NCI-H510A treated with DMSO at 0.1 percent for 48 hours (cell line): ENCODE measurements around the gene TCEAL2.
A peak's percentile ranks its signal among the peaks of the same experiment; 100 is the strongest.
"Not testable (repeated sequence)": the region's sequence is repeated elsewhere in the genome, so short reads cannot be mapped to it uniquely, and the experiment has no call there.

Experiments
- DNase-seq: peaks from one replicate; lab custom pipeline; 2025; lab: John Stamatoyannopoulos, UW

Gene TCEAL2

DNA sequence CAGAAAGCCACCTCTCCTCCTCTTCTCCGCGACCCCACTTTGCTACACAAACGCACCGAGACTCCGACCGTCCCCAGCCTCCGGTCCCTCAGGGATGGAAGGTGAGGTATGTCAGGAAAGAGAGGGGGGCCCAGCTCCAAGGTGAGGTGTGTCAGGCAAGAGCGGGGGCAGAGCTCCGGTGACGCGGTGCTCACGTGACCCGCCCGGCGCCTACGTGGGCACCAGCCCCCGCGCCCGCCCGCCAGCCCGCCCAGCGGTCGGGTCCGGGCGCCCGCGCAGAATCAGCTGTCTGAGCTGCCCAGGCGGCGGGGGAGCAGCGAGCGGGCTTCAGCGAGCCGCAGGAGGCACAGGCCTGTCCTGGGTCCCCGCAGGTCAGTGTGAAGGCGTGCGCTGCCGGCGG lies at the start of gene TCEAL2:
Gene TCEAL2 (plus strand): TSS at position 244 of the 400 bp plus-strand sequence. CDS start 1,152 bp downstream, outside the sequence.
- not testable (repeated sequence) for DNase-seq

DNA sequence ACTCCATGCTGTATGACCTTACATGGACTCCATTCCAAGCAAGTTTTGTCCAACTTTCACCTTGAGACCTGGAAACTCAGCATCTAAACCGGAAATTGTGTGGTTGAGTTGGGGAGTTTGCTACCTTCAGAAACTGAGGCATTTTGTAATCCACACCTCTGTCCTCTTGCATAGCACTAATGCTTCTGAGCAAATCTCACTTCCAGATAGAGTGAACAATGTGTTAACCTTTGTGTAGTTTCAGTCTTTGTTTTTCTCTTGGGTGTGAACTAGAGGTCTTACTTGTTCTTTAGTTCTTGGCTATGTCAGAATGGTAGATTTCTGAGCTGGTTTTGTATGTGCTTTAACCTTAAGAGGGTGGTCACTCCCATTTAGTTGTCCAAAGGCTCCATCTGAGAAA lies 48.1 kb upstream of the TCEAL2 start:
- DNase-seq = no peak

DNA sequence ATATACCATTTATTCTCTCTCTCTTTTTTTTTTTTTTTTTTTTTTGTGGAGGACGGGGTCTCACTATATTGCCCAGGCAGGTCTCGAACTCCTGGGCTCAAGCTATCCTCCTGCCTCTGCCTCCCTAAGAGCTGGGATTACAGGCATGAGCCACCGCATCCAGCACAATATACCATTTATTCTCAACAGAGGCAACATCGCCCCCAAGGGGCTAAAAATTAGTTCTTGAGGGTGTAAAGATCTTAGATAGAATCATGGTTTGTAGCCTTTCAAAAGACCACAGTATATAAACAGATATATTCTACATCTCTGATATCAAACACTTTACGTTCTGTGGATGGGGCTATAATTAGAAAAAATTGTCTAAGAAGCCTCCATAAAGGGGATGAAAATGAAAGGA lies 39.8 kb upstream of the TCEAL2 start:
- DNase-seq = no peak

DNA sequence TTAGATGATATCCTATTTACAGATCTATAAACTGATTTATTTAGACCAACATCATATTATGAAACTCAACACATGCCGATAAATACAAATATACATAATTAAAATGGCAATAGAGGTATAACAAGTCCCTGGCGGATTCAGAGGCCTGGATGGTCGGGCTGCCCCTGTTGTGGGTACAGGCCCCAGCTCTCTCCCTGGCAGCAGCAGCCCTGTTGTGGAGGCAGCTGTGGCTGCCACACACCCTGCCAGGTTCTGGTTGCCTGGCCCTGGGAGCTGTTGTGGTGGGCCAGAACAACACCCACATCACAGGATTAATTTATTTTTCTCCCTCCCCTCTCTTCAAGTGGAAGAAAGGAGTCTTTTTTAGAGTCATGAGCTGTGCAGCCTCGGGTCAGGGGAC lies 12.1 kb upstream of the TCEAL2 start:
- no peak for DNase-seq

DNA sequence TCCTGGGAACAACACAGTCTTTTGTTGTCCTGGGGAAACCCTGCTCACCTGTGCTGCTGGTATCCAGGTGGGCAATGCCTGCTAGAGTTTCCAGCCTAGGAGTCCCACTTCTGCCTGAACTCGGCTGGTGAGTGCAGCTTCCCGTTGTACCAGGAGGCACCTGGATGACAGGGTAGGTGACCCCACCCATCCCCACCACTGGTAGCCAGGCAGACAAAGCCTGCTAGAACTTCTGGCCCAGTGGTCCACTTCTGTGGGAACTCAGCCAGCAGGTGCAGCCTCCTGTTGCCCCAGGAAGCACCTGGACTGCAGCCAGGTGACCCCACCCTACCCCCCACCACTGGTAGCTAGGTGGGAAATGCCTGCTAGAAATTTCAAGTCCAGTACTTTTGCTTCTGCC lies 9.7 kb upstream of the TCEAL2 start:
- no peak for DNase-seq

DNA sequence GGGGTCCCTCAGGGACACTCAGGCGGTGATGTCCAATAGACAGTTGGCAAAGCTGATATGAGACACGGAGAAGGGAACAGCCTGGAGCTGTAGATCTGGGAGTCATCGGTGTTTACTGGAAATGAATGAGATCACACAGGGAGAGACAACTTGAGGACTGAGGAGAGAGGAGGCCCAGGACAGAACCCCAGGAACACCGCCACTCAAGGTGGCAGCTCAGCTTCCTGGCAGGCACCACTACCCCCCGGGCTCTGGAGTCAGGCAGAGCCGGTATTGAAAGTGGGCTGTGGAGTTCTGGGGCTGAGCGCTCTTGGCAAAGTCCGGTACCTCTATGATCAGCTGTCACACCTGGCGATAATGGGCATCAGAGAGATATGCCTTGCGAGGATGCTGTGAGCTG lies 465 bp upstream of the TCEAL2 start:
- DNase-seq = peak; percentile 1

DNA sequence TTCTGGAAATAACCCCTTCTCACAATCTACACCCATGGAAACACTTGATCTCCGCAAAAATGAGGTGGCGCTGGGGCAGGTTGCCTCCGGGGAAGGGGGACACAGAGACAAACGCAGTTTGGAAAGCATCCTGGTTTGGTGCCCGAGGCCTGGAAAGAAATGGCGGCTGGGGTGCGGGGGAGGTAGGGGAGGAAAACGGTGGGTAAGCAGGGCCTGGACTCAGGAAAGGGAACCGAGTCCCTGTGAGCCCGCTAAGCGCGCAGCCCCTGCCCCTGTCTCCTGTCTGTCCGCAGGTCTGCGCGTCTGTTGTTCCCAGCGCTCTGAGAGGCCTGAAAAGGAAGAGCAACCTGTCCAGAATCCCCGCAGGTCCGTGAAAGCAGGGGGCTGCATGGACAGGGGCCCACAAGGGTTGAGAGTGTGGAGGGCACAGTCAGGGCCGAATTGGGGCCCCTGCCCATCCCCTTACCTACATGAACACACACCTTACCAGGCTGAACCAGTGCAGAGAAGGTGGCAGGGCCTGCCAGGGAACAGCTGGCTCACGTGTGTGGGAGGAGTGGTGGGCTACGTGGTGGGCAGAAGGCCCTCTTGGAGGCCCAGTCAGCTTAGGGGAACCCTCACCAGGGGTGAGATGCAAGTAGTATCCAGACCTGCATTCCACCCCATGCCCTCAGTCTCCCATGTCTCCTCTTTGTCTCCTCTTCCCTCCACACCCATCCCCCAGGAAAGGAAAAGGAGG lies 770 bp downstream of the TCEAL2 start:
- DNase-seq = not testable (repeated sequence)

DNA sequence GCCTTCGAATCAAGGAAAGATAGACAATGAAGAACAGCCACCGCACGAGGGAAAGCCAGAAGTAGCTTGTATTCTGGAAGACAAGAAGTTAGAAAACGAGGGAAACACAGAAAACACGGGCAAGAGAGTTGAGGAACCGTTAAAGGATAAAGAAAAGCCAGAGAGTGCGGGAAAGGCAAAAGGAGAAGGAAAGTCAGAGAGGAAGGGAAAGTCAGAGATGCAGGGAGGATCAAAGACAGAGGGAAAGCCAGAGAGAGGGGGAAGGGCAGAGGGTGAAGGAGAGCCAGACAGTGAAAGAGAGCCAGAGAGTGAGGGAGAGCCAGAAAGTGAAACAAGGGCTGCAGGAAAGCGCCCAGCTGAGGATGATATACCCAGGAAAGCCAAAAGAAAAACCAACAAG lies 1.4 kb downstream of the TCEAL2 start:
- DNase-seq = no peak

DNA sequence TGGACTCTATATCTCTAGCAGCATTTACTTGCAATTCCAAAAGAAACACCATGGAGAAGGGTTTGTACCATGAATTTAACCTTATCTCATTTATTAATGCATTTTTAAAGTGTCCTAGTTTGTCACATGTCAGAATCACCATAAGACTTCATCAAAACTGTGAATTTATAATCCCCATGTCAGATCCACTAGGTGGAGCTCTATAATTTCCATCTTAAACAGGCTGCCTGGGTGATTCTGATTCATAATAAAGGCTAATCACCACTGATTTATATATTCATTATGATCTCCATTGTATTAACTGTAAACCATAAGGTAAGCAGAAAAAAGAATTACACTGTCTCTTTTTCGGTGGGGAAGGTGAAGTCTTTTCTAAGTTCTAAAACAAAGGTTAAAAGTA lies 4.0 kb downstream of the TCEAL2 start:
- DNase-seq = peak; percentile 10

DNA sequence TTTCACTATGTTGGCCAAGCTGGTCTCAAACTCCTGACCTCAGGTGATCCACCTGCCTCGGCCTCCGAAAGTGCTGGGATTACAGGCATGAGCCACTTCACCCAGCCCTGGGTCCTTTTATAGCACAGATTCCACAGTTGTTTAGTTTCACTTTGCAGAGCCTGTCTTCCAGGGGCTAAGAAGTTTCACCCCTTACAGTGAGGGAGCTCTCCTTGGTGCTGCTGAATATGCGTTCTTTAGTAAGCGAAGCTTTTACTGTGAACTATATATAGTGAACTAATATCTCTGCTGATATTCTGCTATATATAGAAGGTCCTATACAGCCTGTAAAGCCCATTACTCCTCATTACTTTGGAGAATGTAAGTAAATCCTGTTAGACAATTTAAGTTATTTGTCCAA lies 12.6 kb downstream of the TCEAL2 start:
- DNase-seq = no peak

DNA sequence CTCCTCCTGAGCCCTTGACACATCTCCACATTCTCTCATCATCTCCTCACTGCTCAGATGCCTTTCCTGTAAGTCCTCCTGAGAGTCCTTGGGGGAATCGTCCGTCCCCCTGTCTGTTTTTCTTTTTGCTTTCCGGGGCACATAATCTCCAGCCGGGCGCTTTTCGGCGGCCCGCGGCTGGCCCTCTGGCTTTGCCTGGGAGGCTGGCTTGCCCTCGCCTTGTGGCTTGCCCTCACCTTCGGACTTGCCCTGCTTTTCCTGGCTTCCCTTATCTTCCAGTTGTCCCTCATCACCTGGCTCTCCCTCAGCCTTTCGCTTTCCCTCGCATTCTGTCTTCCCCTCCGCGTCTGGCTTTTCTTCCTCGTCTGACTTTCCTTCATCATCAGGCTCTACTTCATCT lies 15.4 kb downstream of the TCEAL2 start:
- DNase-seq = not testable (repeated sequence)

DNA sequence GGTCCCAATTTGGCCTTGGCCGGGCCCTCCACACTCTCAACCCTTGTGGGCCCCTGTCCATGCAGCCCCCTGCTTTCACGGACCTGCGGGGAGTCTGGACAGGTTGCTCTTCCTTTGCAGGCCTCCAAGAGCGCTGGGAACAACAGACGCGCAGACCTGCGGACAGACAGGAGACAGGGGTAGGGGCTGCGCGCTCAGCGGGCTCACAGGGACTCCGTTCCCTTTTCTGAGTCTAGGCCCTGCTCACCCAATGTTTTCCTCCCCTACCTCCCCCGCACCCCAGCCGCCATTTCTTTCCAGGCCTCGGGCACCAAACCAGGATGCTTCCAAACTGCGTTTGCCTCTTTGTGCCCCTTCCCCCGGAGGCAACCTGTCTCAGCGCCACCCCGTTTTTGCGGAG lies 16.2 kb downstream of the TCEAL2 start:
- DNase-seq = not testable (repeated sequence)

DNA sequence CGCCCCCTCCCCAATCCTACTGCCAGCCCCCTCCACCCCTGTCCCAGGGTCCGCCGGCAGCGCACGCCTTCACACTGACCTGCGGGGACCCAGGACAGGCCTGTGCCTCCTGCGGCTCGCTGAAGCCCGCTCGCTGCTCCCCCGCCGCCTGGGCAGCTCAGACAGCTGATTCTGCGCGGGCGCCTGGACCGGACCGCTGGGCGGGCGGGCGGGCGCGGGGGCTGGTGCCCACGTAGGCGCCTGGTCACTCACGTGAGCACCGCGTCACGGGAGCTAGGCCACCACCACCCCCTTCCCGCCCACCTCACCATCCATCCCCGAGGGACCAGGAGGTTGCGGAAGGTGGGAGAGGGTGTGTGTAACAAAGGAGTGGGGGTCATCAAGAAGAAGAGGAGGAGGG lies 16.8 kb downstream of the TCEAL2 start, which contains the start of gene TCEAL6:
Gene TCEAL6 (minus strand): TSS at position 208 of the 400 bp plus-strand sequence.
- not testable (repeated sequence) for DNase-seq

DNA sequence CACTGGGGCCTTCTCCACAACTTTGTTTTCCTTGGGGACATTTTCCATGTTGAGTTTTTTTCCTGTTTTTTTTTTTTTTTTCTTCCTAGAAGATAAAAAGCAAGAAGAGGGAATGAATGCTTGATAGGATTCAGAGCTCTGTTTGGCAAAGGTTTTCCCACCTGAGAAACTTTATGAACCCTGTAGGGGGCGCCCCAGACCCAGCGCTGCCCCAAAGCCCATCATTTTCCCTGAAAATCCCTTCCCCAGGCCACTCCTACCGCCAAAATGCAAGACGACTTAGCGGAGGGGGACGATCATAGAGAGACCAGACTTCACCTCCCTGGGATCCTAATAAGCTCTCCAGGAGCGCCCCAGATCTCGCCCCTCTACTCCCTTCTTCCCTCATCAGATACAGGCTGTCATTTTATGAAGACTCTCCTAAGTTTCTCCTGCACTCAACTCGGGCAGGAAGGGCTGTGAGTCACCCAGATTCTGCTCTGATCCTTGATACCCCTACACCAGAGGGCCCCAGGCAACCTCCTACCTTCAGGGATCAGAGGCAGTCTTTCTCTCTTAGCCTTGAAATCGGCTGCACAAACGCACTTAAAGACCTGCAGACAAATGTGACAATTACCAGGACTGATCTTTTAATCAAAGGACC lies 28.9 kb downstream of the TCEAL2 start:
- peak; percentile 17 for DNase-seq

DNA sequence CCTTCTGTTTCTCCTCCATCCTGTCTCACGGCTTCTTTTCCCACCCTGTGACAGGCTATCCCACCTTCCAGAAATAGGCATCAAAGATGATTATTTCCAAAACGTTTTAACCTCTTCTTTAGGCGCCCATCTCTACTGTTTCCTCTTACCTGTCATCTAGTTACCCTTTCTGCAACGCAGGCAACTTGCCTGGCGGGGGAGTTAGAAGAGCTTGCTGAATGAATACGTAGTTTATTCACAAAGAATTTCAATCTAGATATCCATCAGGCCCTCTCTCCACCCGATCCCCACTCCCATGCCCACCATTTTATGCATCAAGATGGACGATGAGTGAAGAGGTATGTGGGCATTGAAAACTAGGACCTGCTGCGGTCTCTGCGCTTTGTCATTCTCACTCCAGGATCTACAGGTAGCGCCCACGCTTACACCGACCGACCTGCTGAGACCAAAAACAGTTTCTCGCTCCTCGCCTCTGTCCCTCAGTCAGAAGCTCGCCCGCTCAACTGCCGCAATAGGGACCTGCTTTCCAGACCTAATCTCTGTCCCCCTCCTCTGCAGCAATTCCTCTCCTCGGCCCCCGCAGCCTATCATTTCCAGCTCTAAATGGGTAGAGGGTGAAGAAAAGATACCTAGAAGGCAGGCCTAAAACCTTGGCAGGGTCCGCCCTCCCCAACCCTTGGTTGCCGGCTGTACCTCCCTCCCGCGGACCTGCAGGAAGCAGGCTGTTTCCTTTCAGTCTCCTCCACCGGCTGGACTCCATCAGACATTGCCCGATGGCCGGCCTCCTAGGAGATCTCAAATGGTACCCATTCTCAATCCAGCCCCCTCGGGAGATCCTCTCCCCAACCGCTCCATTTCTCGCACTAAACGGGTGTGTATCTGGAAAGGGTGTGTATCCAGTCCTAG lies 29.7 kb downstream of the TCEAL2 start:
- DNase-seq = peak; percentile 42

DNA sequence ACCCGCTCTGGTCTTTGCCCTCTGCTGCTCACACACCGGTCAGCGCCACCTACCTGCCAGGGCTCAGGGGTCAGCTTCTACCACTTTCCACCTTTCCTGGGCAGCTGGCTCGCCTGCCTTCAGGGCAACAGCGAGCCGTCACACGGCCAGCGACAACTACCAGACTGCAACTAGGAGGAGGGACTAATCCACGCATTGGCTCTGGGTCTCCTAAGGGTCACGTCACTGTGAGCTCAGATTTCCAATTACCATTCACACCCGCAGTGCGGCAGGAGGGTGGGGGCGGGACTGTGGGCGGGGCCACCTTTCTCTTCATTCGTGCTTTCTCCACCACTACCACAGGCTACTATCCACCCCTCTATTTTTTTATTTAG lies 30.3 kb downstream of the TCEAL2 start, which contains the start of gene BEX5:
Gene BEX5 (minus strand): TSS at position 172 of the 374 bp plus-strand sequence. CDS start 1,712 bp downstream, outside the sequence.
- peak; percentile 73 for DNase-seq
